Right lobe of liver (tissue), 6 donors: ENCODE results near the gene PLEKHM2. TPM values are rescaled to one million over a fixed set of nuclear protein-coding genes. Genes with fewer than 3 reads are reported as not detected.

Experiments used
- ATAC-seq, 4 donors: fragments of 200-7000 bp; cut with Tn5 transposase; one replicate each; pipeline ENCODE4 v1.9.1; 2020; ENCODE audit warnings: mild to moderate bottlenecking in 4 of 4, moderate library complexity in 4 of 4
- DNase-seq, 3 donors: peaks; one replicate each; pipeline ENCODE4 v3.0.0-alpha.2; 2020
- H3K27ac ChIP-seq, 3 donors: fragments of 200-600 bp; one replicate each; pipeline ENCODE4 v1.8.0; 2022
- H3K27me3 ChIP-seq, 2 donors: fragments of 200-600 bp; one replicate each; pipeline ENCODE4 v1.8.0; 2022
- H3K36me3 ChIP-seq, 4 donors: fragments of 200-600 bp; sonication (generic) in 1 of 4; one replicate each; pipeline versions ENCODE4 v1.5.1 to v1.8.0; 2017 to 2022; ENCODE audit warnings: control low read depth in 1 of 4
- H3K4me1 ChIP-seq, 4 donors: fragments of 200-600 bp; sonication (generic) in 1 of 4; one replicate each; pipeline versions ENCODE4 v1.5.1 to v1.8.0; 2017 to 2022; ENCODE audit warnings: control low read depth in 1 of 4
- H3K4me3 ChIP-seq, 3 donors: fragments of 200-600 bp; one replicate each; pipeline ENCODE4 v1.8.0; 2022
- H3K9me3 ChIP-seq, 4 donors: fragments of 200-600 bp; sonication (generic) in 1 of 4; one replicate each; pipeline versions ENCODE4 v1.5.1 to v1.8.0; 2017 to 2022; ENCODE audit warnings: control low read depth in 1 of 4
- POLR2A ChIP-seq: fragments of 450-650 bp; IDR thresholded peaks from one replicate; pipeline ENCODE4 v1.6.1; 2017; ENCODE audit warnings: antibody characterized with exemption, mild to moderate bottlenecking
- WGBS: methylation state at CpG from one replicate; pipeline ENCODE4 v1.1.6; 2018; ENCODE audit warnings: low coverage, low lambda C conversion rate; ENCODE audit not compliant: insufficient coverage; ENCODE audit errors: missing lambda C conversion rate; 5-methylcytosine and 5-hydroxymethylcytosine counted together
- intact Hi-C, 2 donors: fragments of 100-400 bp; cut with DNase I; formaldehyde crosslinking; loops; one replicate each; pipeline versions ENCODE4 v1.11.2 to v1.14.1; 2022
- total RNA-seq, 6 experiments: library from RNA; depleted of rRNA in 2 of 6; stranded (reverse); fragments of >200 nt in 2 of 6; fragmentation: NEBNext Ultra II Directional in 3 of 6; extraction: Animal tissue kit (Norgen Biotek cat#: 25700) in 3 of 6; gene quantifications; one replicate each; pipeline versions ENCODE4 v1.1.0 to v1.2.4, GENCODE V29; 2016 to 2023
- TF ChIP-seq, protein P1 (sequence below), 4 donors: fragments of 200-600 bp in 3 of 4; fragments of 450-650 bp in 1 of 4; IDR thresholded peaks; one replicate each; pipeline versions ENCODE4 v1.5.1 to v1.8.0; 2016 to 2022; ENCODE audit warnings: antibody characterized with exemption in 4 of 4, mild to moderate bottlenecking in 2 of 4
- donor health status: DM: no; HTN: yes; CAD: no.
- donor health status: DM: no; HTN: no; CAD: no.
- donor health status: DM: no; HTN: no; CAD: no.
- donor health status: DM: no; HTN: yes; CAD: no.
- donor health status: DM: no; HTN: yes; CAD: no.

Gene PLEKHM2
- total RNA-seq, 6 experiments from 2014 or later: 15.6 to 27.9 (median 20.2) TPM

DNA sequence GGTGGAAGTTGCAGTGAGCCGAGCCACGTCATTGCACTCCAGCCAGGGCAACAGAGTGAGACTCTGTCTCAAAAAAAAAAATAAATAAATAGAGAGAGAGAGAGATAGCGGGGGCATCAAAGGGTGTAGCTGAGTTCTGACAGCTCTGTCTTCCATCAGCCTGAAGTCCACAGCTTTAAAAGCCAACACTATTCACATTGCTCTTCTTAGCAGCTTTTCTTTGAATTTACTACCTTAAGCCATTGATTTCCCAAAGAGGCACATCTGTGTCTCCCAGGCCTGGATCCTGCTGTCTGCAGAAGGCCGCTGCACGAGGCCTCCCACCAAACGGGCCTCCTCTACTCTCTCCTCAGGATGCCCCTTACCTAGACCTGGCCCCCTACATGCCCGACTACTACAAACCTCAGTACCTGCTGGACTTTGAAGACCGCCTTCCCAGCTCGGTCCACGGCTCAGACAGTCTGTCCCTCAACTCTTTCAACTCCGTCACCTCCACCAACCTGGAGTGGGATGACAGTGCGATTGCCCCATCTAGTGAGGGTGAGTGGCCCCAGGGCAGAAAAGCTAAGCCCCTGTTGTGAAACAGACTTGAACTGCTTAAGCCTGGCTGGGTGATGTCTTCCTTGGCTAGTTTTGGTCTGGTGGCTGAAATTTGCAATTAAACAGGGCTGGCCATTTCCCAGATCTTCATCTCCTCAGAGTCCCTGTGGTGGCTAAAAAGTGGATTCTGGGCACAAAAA is 35.4 kb downstream of the PLEKHM2 start:
- Histone ChIP-seq H3K4me3 (no peak overlapping the region), H3K9me3 (no peaks in the 10 kb centered on the region), H3K4me1 (peaks cover 0 to 21% (median 11%) of the 10 kb centered on the region in 4 donors), H3K36me3 (peaks cover 0 to 31% (median under 1%) of the 10 kb centered on the region in 4 donors), H3K27ac (no peak overlapping the region), H3K27me3 (no peaks in the 10 kb centered on the region)
- TF ChIP-seq POLR2A: no peak
- TF ChIP-seq, protein P1, sequence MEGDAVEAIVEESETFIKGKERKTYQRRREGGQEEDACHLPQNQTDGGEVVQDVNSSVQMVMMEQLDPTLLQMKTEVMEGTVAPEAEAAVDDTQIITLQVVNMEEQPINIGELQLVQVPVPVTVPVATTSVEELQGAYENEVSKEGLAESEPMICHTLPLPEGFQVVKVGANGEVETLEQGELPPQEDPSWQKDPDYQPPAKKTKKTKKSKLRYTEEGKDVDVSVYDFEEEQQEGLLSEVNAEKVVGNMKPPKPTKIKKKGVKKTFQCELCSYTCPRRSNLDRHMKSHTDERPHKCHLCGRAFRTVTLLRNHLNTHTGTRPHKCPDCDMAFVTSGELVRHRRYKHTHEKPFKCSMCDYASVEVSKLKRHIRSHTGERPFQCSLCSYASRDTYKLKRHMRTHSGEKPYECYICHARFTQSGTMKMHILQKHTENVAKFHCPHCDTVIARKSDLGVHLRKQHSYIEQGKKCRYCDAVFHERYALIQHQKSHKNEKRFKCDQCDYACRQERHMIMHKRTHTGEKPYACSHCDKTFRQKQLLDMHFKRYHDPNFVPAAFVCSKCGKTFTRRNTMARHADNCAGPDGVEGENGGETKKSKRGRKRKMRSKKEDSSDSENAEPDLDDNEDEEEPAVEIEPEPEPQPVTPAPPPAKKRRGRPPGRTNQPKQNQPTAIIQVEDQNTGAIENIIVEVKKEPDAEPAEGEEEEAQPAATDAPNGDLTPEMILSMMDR (IDR thresholded peaks at IDR 0.05): no peak
- intact Hi-C loops: no loop called here
- ATAC-seq: no peak
- DNase-seq: no peak
- WGBS: 86% methylated on average over 8 of the region's 12 CpGs

DNA sequence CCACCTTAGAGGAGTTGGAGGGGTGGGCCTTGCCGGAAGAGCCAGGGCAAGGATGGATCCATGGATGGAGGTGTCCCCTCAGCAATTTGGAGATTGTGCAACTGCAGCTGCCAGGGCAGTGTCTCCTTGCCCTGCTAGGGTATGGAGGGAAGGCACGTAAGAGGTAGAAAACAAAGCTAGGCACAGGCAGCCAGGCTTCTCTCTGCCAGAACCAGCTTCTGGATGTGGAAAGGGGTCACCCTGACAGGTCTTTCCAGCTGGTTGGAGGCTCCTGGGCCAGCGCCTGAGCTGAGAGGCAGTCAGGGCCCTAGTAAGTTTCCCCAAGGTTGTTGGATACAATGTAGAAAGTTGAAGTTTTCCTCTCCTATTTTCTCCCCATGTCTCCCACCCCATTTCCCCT is 36.7 kb downstream of the PLEKHM2 start:
- intact Hi-C loops: no loop called here
- 80% methylated on average over 2 of the region's 3 CpGs for WGBS
- no peaks in the 10 kb centered on the region for H3K27me3 ChIP-seq
- H3K4me1 ChIP-seq: peaks cover 0 to 21% (median 10%) of the 10 kb centered on the region in 4 donors
- H3K36me3 ChIP-seq: peaks cover 0 to 38% (median under 1%) of the 10 kb centered on the region in 4 donors
- no peak for ATAC-seq
- H3K27ac ChIP-seq: no peak overlapping the region
- H3K4me3 ChIP-seq: no peak overlapping the region
- TF ChIP-seq POLR2A: no peak
- TF ChIP-seq, protein P1 (IDR thresholded peaks at IDR 0.05): no peak
- H3K9me3 ChIP-seq: no peaks in the 10 kb centered on the region
- DNase-seq: no peak

DNA sequence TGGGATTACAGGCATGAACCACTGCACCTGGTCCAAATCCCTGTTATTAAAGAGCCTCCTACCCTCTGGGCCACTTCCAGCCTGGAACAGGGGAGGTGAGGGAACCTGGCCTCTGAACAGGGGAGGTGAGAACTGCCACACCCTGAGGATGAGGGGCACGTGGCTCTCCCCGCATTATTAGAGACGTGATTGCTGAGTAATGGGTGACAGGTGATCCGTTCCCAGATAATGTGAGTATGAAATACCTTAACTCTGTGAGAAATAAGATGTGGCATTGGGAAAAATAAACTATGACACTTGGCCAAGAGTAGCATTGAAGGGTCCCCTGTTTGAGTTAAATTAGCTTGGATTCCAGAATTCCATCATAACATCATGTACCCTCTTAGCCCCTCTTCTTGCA is 38.3 kb downstream of the PLEKHM2 start:
- H3K4me1 ChIP-seq: peaks cover 0 to 20% (median 9%) of the 10 kb centered on the region in 4 donors
- TF ChIP-seq, protein P1 (IDR thresholded peaks at IDR 0.05): no peak
- no peak for TF ChIP-seq POLR2A
- H3K9me3 ChIP-seq: no peaks in the 10 kb centered on the region
- ATAC-seq (no peak), DNase-seq (no peak)
- H3K36me3 ChIP-seq: peaks cover 0 to 43% (median 5%) of the 10 kb centered on the region in 4 donors
- WGBS: 90% methylated on average over 2 of the region's 4 CpGs
- no peaks in the 10 kb centered on the region for H3K27me3 ChIP-seq
- intact Hi-C loops: no loop called here
- H3K27ac ChIP-seq: no peak overlapping the region
- H3K4me3 ChIP-seq: no peak overlapping the region

DNA sequence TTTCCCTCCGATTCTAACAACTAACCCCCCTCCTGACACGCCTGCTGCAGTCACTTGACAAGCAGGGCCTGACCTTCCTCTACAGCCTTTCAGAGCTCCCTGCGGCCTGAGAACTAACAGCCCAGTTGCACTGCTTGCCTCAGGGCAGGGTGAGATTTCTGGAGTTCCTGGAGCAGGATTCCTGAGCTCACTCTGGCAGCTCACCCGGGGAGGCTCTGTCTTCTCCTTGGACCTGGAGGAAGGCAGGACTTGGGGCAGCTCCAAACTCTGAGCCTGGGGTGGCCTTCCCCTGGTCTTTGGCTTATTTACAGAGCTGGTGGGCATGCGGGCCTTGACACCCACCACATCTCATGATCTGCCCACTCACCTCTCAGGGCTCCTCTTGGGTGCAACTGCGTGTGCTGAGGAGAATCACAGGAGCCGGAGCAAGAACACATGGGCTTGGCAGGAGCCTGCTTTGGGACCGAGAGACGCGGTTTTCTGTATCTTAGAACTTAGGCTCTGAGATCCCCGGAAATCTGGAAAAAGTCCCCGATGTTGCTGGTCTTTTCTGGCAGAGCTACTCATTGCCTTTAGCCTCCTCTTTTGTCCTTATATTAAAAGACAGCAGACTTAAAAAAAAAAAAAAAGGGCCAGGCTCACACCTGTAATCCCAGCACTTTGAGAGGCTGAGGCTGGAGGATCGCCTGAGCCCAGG is 38.9 kb downstream of the PLEKHM2 start:
- intact Hi-C loops: no loop called here
- Histone ChIP-seq H3K27ac (no peak overlapping the region), H3K27me3 (no peaks in the 10 kb centered on the region), H3K9me3 (no peaks in the 10 kb centered on the region), H3K4me3 (no peak overlapping the region), H3K4me1 (peaks cover 0 to 14% (median 6%) of the 10 kb centered on the region in 4 donors), H3K36me3 (peaks cover 2 to 48% (median 8%) of the 10 kb centered on the region in 4 donors)
- DNase-seq (no peak), ATAC-seq (no peak)
- 84% methylated on average over 7 of the region's 13 CpGs for WGBS
- TF ChIP-seq POLR2A: no peak
- TF ChIP-seq, protein P1 (IDR thresholded peaks at IDR 0.05): no peak
